IMR-90 (cell line): ENCODE results near the gene TTLL4.

Source experiments
- CHD1 ChIP-seq: IDR thresholded peaks from 2 replicates; pipeline ENCODE4 v1.6.1; 2012; ENCODE audit warnings: low read depth, low read length, improper control_type of control experiment
- FOS ChIP-seq: fragments of 150-350 bp; IDR thresholded peaks from 2 replicates; pipeline ENCODE4 v1.6.1; 2016; ENCODE audit warnings: low read depth, low read length
- MAFK ChIP-seq: IDR thresholded peaks from 2 replicates; pipeline ENCODE4 v1.6.1; 2012; ENCODE audit warnings: low read depth, low read length, improper control_type of control experiment
- POLR2A ChIP-seq: IDR thresholded peaks from 2 replicates; pipeline ENCODE4 v1.6.1; 2012; ENCODE audit warnings: mild to moderate bottlenecking, low read depth, low read length
- TF ChIP-seq, protein P1 (sequence below): conservative IDR thresholded peaks from 2 replicates; pipeline ENCODE4 v1.5.1; 2012; ENCODE audit warnings: mild to moderate bottlenecking, low read depth, low read length, improper control_type of control experiment
- TF ChIP-seq, protein P2 (sequence below): fragments of 150-350 bp; IDR thresholded peaks from 2 replicates; pipeline ENCODE4 v1.6.1; 2017; ENCODE audit warnings: mild to moderate bottlenecking, antibody characterized with exemption, low read length, low read depth

DNA sequence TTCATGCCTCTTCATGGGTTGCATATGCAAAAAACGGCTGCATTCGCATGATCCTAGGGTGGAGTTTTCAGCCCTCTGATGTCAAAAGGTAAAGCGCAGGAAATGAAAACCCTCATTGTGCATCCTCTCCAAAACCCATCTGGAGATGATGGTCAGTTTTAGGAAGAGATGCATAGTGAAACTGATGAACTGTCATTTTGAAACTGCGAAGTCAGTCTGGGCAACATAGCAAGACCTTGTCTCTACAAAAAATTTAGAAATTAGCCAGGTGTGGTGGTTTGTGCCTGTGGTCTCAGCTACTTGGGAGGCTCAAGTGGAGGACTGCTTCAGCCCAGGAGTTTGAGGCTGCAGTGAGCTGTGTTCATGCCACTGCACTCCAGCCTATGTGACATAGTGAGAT is 2.5 kb upstream of the TTLL4 start:
- TF ChIP-seq MAFK (no peak), CHD1 (no peak), POLR2A (no peak), FOS (no peak)
- TF ChIP-seq, protein P1, sequence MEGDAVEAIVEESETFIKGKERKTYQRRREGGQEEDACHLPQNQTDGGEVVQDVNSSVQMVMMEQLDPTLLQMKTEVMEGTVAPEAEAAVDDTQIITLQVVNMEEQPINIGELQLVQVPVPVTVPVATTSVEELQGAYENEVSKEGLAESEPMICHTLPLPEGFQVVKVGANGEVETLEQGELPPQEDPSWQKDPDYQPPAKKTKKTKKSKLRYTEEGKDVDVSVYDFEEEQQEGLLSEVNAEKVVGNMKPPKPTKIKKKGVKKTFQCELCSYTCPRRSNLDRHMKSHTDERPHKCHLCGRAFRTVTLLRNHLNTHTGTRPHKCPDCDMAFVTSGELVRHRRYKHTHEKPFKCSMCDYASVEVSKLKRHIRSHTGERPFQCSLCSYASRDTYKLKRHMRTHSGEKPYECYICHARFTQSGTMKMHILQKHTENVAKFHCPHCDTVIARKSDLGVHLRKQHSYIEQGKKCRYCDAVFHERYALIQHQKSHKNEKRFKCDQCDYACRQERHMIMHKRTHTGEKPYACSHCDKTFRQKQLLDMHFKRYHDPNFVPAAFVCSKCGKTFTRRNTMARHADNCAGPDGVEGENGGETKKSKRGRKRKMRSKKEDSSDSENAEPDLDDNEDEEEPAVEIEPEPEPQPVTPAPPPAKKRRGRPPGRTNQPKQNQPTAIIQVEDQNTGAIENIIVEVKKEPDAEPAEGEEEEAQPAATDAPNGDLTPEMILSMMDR, result no peak
- TF ChIP-seq, protein P2, sequence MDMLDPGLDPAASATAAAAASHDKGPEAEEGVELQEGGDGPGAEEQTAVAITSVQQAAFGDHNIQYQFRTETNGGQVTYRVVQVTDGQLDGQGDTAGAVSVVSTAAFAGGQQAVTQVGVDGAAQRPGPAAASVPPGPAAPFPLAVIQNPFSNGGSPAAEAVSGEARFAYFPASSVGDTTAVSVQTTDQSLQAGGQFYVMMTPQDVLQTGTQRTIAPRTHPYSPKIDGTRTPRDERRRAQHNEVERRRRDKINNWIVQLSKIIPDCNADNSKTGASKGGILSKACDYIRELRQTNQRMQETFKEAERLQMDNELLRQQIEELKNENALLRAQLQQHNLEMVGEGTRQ, result no peak
